C4-2B (cell line): ENCODE measurements around the gene TPCN1.

ENCODE experiments used
- CTCF ChIP-seq: fragments of 450-650 bp; conservative IDR thresholded peaks from 2 replicates; pipeline ENCODE4 v1.5.1; 2017; ENCODE audit warnings: mild to moderate bottlenecking
- ZFX ChIP-seq: fragments of 450-650 bp; IDR thresholded peaks from 2 replicates; pipeline ENCODE4 v1.6.1; 2017

GRCh38 chr12:113330505-113330904 lies 109.2 kb downstream of the TPCN1 start:
- TF ChIP-seq CTCF, result no peak
- TF ChIP-seq ZFX, result no peak
